Breast epithelium (tissue), 4 donors: Measurements from ENCODE around the gene PIP5K1B. TPM values are rescaled to one million over a fixed set of nuclear protein-coding genes. Genes with fewer than 3 reads are reported as not detected.

Experiments used
- DNase-seq, 2 donors: peaks; one replicate each; pipeline ENCODE4 v3.0.0-alpha.2; 2019; ENCODE audit warnings: low spot score in 2 of 2
- H3K27ac ChIP-seq, 2 donors: fragments of 200-600 bp; sonication (generic) in 1 of 2; one replicate each; pipeline ENCODE4 v1.5.1; 2016 to 2019; ENCODE audit warnings: mild to moderate bottlenecking in 1 of 2
- H3K27me3 ChIP-seq, 2 donors: fragments of 200-600 bp; sonication (generic) in 1 of 2; one replicate each; pipeline versions ENCODE4 v1.5.1 to v1.6.0; 2017 to 2019; ENCODE audit warnings: control low read depth in 1 of 2, mild to moderate bottlenecking in 1 of 2
- H3K36me3 ChIP-seq: fragments of 200-600 bp; one replicate; pipeline ENCODE4 v1.5.1; 2019
- H3K4me1 ChIP-seq, 2 donors: fragments of 200-600 bp; sonication (generic); one replicate each; pipeline ENCODE4 v1.5.1; 2016 to 2019; ENCODE audit warnings: control low read depth in 1 of 2
- H3K4me3 ChIP-seq, 3 donors: fragments of 200-600 bp; sonication (generic); 1 replicate in 2 of 3; 2 replicates in 1 of 3; pipeline ENCODE4 v1.5.1; 2016 to 2019; ENCODE audit warnings: mild to moderate bottlenecking in 3 of 3, moderate library complexity in 2 of 3
- H3K9me3 ChIP-seq, 2 donors: fragments of 200-600 bp; sonication (generic) in 1 of 2; one replicate each; pipeline ENCODE4 v1.5.1; 2016 to 2019; ENCODE audit warnings: control low read depth in 1 of 2
- POLR2A ChIP-seq: fragments of 450-650 bp; IDR thresholded peaks from one replicate; pipeline ENCODE4 v1.6.1; 2016; ENCODE audit warnings: antibody characterized with exemption, mild to moderate bottlenecking, moderate library complexity
- POLR2AphosphoS5 ChIP-seq, 3 donors: sonication (generic); formaldehyde crosslinking; IDR thresholded peaks; one replicate each; pipeline ENCODE4 v1.6.1; 2017; ENCODE audit warnings: antibody characterized with exemption in 3 of 3
- intact Hi-C: fragments of 100-400 bp; cut with DNase I; formaldehyde crosslinking; loops from one replicate; pipeline ENCODE4 v1.15.1; 2023; ENCODE audit warnings: low total_unique reads
- total RNA-seq, 3 donors: library from RNA; depleted of rRNA; stranded (reverse); fragments of >200 nt; gene quantifications; one replicate each; pipeline ENCODE4 v1.1.0, GENCODE V29; 2016
- TF ChIP-seq, protein P1 (sequence below), 3 donors: fragments of 450-650 bp; IDR thresholded peaks; one replicate each; pipeline ENCODE4 v1.5.1; 2016 to 2017; ENCODE audit warnings: antibody characterized with exemption in 3 of 3, mild to moderate bottlenecking in 3 of 3, moderate library complexity in 3 of 3

Gene PIP5K1B
- total RNA-seq, 3 donors from 2014 or later: 0.80 to 11.1 (median 9.8) TPM

DNA sequence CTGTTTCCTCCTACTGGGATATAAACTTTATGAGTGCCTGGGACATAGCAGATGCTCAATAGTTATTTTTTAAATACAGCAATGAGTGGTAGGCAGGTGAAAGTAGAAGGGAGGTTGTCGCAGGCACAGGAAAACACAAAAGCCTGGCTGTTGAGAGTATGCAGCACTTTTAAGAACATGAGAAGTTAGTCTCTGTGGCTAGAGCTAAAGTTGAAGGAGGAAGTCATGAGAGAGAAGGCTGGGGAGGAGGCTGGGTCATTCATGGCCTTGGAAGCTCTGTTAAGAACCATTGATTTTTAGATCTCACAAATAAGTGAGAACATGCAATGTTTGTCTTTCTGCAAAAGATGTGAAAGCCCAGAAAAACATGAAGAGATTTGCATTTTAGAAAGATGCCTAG, 182.2 kb downstream of the PIP5K1B start:
- no peaks in the 10 kb centered on the region for H3K36me3 ChIP-seq
- H3K27me3 ChIP-seq: no peaks in the 10 kb centered on the region
- no peak overlapping the region for H3K27ac ChIP-seq
- intact Hi-C loops: no loop called here
- H3K4me3 ChIP-seq: no peak overlapping the region
- no peak for DNase-seq
- no peaks in the 10 kb centered on the region for H3K4me1 ChIP-seq
- H3K9me3 ChIP-seq: no peaks in the 10 kb centered on the region
- no peak for TF ChIP-seq POLR2A
- TF ChIP-seq, protein P1, sequence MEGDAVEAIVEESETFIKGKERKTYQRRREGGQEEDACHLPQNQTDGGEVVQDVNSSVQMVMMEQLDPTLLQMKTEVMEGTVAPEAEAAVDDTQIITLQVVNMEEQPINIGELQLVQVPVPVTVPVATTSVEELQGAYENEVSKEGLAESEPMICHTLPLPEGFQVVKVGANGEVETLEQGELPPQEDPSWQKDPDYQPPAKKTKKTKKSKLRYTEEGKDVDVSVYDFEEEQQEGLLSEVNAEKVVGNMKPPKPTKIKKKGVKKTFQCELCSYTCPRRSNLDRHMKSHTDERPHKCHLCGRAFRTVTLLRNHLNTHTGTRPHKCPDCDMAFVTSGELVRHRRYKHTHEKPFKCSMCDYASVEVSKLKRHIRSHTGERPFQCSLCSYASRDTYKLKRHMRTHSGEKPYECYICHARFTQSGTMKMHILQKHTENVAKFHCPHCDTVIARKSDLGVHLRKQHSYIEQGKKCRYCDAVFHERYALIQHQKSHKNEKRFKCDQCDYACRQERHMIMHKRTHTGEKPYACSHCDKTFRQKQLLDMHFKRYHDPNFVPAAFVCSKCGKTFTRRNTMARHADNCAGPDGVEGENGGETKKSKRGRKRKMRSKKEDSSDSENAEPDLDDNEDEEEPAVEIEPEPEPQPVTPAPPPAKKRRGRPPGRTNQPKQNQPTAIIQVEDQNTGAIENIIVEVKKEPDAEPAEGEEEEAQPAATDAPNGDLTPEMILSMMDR (IDR thresholded peaks at IDR 0.05): no peak
- TF ChIP-seq POLR2AphosphoS5 (IDR thresholded peaks at IDR 0.05): no peak

DNA sequence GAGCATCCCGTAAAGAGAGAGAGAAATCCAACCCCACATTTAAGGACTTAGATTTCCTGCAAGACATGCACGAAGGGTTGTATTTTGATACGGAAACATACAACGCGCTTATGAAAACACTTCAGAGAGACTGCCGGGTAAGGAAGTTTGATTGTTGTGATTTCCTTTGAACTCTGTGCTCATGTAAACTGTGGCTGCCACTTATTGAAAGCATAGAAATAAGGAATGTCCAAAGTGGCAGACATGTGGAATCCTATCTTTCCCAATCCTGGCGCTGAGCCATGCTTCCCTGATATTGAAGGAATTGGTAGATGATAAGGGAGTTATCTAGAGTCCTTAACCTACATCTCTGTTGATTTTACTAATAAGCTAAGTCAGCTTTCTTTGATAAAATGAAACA, 189.5 kb downstream of the PIP5K1B start:
- no peak overlapping the region for H3K4me3 ChIP-seq
- intact Hi-C loops: no loop called here
- no peaks in the 10 kb centered on the region for H3K4me1 ChIP-seq
- TF ChIP-seq POLR2AphosphoS5 (IDR thresholded peaks at IDR 0.05) (no peak), POLR2A (no peak)
- TF ChIP-seq, protein P1 (IDR thresholded peaks at IDR 0.05): no peak
- no peaks in the 10 kb centered on the region for H3K9me3 ChIP-seq
- H3K27ac ChIP-seq: peak overlapping the region; percentile 45 to 55
- H3K36me3 ChIP-seq: no peaks in the 10 kb centered on the region
- DNase-seq: no peak
- H3K27me3 ChIP-seq: no peaks in the 10 kb centered on the region

DNA sequence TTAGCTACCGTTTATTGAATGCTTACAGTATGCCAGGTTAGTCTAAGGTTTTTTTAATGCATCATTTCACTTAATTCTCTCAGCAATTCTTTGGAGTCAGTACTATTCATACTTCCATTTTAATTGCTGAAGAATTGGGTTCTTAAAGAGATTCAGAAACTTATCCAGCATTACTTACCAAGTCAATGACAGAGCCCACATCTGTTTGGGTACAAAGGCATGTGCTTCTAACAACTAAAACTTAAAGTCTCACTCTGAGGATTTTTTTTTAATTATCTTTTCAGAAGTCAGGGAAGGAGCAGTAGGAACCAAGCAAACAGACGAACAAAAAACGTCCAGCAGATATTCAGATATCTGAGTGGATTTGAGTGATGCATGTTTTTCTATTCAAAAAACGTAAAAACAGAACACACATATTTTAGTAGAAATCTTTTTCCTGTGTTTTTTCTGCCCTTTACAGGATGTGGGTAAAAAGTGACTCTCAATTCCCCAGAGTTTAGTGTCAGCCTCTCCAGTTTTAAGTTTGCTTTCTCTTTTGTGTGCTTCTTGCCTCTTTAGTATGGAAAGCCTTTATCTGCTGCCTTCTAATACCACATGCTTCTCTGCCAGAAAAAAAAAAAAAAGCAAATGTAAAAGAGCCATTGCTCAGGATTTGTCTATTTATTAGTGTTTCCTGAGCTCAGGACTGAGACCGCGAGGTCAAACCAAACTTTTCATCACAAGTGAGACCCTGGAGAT, 190.9 kb downstream of the PIP5K1B start:
- TF ChIP-seq, protein P1 (IDR thresholded peaks at IDR 0.05): no peak
- no peak for TF ChIP-seq POLR2AphosphoS5 (IDR thresholded peaks at IDR 0.05)
- no peak for TF ChIP-seq POLR2A
- no peak overlapping the region for H3K4me3 ChIP-seq
- H3K27me3 ChIP-seq: no peaks in the 10 kb centered on the region
- intact Hi-C loops: no loop called here
- peak overlapping the region; percentile 2 to 14 for H3K27ac ChIP-seq
- DNase-seq: no peak
- H3K9me3 ChIP-seq: no peaks in the 10 kb centered on the region
- no peaks in the 10 kb centered on the region for H3K36me3 ChIP-seq
- no peaks in the 10 kb centered on the region for H3K4me1 ChIP-seq

GRCh38 chr9:68896486-68896885, 191.4 kb downstream of the PIP5K1B start:
- intact Hi-C loops: no loop called here
- DNase-seq: no peak
- Histone ChIP-seq H3K36me3 (no peaks in the 10 kb centered on the region), H3K4me3 (no peak overlapping the region), H3K9me3 (no peaks in the 10 kb centered on the region), H3K27ac (peak overlapping the region; percentile 14 to 69), H3K4me1 (no peaks in the 10 kb centered on the region), H3K27me3 (no peaks in the 10 kb centered on the region)
- no peak for TF ChIP-seq POLR2A
- TF ChIP-seq, protein P1 (IDR thresholded peaks at IDR 0.05): no peak
- no peak for TF ChIP-seq POLR2AphosphoS5 (IDR thresholded peaks at IDR 0.05)

GRCh38 chr9:68897577-68898145, 192.6 kb downstream of the PIP5K1B start:
- DNase-seq: no peak
- no peak for TF ChIP-seq POLR2A
- TF ChIP-seq, protein P1 (IDR thresholded peaks at IDR 0.05): no peak
- TF ChIP-seq POLR2AphosphoS5 (IDR thresholded peaks at IDR 0.05): no peak
- Histone ChIP-seq H3K27me3 (no peaks in the 10 kb centered on the region), H3K9me3 (no peaks in the 10 kb centered on the region), H3K36me3 (no peaks in the 10 kb centered on the region), H3K27ac (peak overlapping the region in 1 of 2 donors; percentile 69), H3K4me1 (no peaks in the 10 kb centered on the region), H3K4me3 (no peak overlapping the region)
- intact Hi-C loops: no loop called here
